Suprapubic skin (tissue), 4 donors: ENCODE measurements around the gene CABP1. TPM values are rescaled to one million over a fixed set of nuclear protein-coding genes. Genes with fewer than 3 reads are reported as not detected.

Source experiments
- DNase-seq, 2 donors: peaks; one replicate each; pipeline ENCODE4 v3.0.0-alpha.2; 2019; ENCODE audit warnings: low spot score in 2 of 2
- H3K27ac ChIP-seq: fragments of 200-600 bp; sonication (generic); one replicate; pipeline ENCODE4 v1.5.1; 2019
- H3K27me3 ChIP-seq: fragments of 200-600 bp; sonication (generic); one replicate; pipeline ENCODE4 v1.5.1; 2019
- H3K36me3 ChIP-seq: fragments of 200-600 bp; sonication (generic); one replicate; pipeline ENCODE4 v1.5.1; 2019
- H3K4me1 ChIP-seq: fragments of 200-600 bp; sonication (generic); one replicate; pipeline ENCODE4 v1.5.1; 2019
- H3K4me3 ChIP-seq: fragments of 200-600 bp; sonication (generic); one replicate; pipeline ENCODE4 v1.5.1; 2019; ENCODE audit warnings: mild to moderate bottlenecking
- H3K9me3 ChIP-seq: fragments of 200-600 bp; sonication (generic); one replicate; pipeline ENCODE4 v1.5.1; 2019
- EP300 ChIP-seq: sonication (generic); formaldehyde crosslinking; IDR thresholded peaks from one replicate; pipeline ENCODE4 v1.6.1; 2017; ENCODE audit warnings: antibody characterized with exemption
- POLR2A ChIP-seq, 2 donors: fragments of 450-650 bp; IDR thresholded peaks; one replicate each; pipeline ENCODE4 v1.6.1; 2017; ENCODE audit warnings: antibody characterized with exemption in 2 of 2, mild to moderate bottlenecking in 2 of 2, moderate library complexity in 2 of 2
- POLR2AphosphoS5 ChIP-seq, 3 donors: sonication (generic); formaldehyde crosslinking; IDR thresholded peaks; one replicate each; pipeline ENCODE4 v1.6.1; 2017; ENCODE audit warnings: antibody characterized with exemption in 3 of 3
- WGBS: methylation state at CpG from one replicate; pipeline ENCODE4 v1.1.5; 2018; 5-methylcytosine and 5-hydroxymethylcytosine counted together
- total RNA-seq, 4 donors: library from RNA; depleted of rRNA; stranded (reverse); fragments of >200 nt; gene quantifications; one replicate each; pipeline ENCODE4 v1.1.0, GENCODE V29; 2016
- TF ChIP-seq, protein P1 (sequence below), 2 donors: fragments of 200-600 bp in 1 of 2; fragments of 450-650 bp in 1 of 2; sonication (generic) in 1 of 2; IDR thresholded peaks; one replicate each; pipeline ENCODE4 v1.5.1; 2016 to 2019; ENCODE audit warnings: antibody characterized with exemption in 2 of 2, mild to moderate bottlenecking in 1 of 2, moderate library complexity in 1 of 2

The CABP1 gene
- total RNA-seq, 4 donors from 2014 or later = 0.19 to 0.56 (median 0.47) TPM; not detected in 1

DNA sequence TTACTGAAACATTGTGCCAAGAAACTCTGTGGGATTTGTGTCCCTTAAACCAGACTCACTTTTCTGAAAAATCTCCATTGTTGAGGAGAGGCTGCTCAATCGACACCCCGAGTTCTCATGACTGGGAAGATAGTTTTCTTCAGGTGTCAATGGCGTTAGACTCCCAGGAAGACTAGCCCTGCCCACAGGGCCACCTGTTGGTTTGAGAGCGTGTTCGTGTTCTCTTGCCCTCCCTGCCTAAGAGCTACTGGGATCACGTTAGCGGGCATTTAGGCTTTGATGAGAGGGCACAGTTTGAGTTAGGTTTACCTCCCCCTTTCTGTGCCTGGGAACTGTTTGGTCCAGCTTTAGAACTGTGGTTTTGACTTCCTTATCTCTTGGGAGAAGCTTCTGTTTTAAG is 59.1 kb downstream of the CABP1 start:
- Histone ChIP-seq H3K27ac (no peak overlapping the region), H3K9me3 (no peaks in the 10 kb centered on the region), H3K36me3 (peaks cover 91% of the 10 kb centered on the region), H3K4me1 (no peaks in the 10 kb centered on the region), H3K4me3 (no peak overlapping the region), H3K27me3 (no peaks in the 10 kb centered on the region)
- WGBS = 80% methylated on average over 7 of the region's 7 CpGs
- DNase-seq = no peak
- no peak for TF ChIP-seq EP300
- TF ChIP-seq POLR2A (IDR thresholded peaks at IDR 0.05) = no peak
- TF ChIP-seq, protein P1, sequence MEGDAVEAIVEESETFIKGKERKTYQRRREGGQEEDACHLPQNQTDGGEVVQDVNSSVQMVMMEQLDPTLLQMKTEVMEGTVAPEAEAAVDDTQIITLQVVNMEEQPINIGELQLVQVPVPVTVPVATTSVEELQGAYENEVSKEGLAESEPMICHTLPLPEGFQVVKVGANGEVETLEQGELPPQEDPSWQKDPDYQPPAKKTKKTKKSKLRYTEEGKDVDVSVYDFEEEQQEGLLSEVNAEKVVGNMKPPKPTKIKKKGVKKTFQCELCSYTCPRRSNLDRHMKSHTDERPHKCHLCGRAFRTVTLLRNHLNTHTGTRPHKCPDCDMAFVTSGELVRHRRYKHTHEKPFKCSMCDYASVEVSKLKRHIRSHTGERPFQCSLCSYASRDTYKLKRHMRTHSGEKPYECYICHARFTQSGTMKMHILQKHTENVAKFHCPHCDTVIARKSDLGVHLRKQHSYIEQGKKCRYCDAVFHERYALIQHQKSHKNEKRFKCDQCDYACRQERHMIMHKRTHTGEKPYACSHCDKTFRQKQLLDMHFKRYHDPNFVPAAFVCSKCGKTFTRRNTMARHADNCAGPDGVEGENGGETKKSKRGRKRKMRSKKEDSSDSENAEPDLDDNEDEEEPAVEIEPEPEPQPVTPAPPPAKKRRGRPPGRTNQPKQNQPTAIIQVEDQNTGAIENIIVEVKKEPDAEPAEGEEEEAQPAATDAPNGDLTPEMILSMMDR (IDR thresholded peaks at IDR 0.05) = no peak
- TF ChIP-seq POLR2AphosphoS5 (IDR thresholded peaks at IDR 0.05) = no peak

DNA sequence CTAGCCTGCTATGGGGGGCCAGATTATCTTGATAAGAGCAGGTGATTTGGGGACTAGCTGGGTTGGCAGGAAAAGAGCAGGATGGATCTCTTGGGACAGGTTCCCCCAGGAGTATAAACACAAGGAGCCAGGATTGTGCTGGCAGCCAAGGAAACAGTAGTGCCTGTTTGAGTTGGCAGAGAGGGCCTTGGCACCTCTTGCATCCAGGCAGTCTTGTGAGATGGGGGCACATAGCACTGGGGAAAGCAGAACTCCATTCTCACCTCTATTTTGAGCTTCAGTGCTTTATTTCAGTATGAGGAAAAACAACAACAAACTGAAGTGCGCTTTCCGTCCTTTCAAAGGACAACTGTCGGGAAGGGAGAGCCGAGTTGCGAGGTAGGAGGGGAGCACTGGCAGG is 60.5 kb downstream of the CABP1 start:
- H3K9me3 ChIP-seq = no peaks in the 10 kb centered on the region
- TF ChIP-seq EP300 (no peak), POLR2AphosphoS5 (IDR thresholded peaks at IDR 0.05) (no peak), POLR2A (IDR thresholded peaks at IDR 0.05) (no peak)
- TF ChIP-seq, protein P1 (IDR thresholded peaks at IDR 0.05) = no peak
- DNase-seq = no peak
- peaks cover 78% of the 10 kb centered on the region for H3K36me3 ChIP-seq
- H3K27me3 ChIP-seq = no peaks in the 10 kb centered on the region
- H3K27ac ChIP-seq = no peak overlapping the region
- H3K4me1 ChIP-seq = no peaks in the 10 kb centered on the region
- WGBS = 97% methylated on average over 5 of the region's 5 CpGs
- no peak overlapping the region for H3K4me3 ChIP-seq

DNA sequence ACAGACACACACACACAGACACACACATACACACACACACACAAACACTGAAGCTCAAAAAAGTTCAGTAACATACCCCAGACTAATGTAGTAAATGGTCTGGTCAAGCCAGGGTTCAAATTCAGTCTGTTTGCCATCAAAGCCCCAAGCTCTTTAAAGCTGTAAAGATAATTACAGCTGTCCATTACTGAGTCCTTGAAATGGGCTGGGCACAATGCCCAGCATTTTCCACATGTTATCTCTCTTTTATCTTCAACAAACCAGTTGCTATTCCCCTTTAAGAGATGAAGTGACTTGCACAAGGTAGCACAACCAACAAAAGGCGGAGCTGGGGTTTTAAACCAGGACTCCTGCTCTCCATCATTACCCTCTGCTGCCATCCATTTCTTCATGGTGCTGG is 62.2 kb downstream of the CABP1 start:
- no peak overlapping the region for H3K27ac ChIP-seq
- no peak overlapping the region for H3K4me3 ChIP-seq
- no peaks in the 10 kb centered on the region for H3K27me3 ChIP-seq
- peaks cover 60% of the 10 kb centered on the region for H3K36me3 ChIP-seq
- DNase-seq = no peak
- H3K9me3 ChIP-seq = no peaks in the 10 kb centered on the region
- 100% methylated on average over 1 of the region's 1 CpG for WGBS
- no peaks in the 10 kb centered on the region for H3K4me1 ChIP-seq
- TF ChIP-seq EP300 (no peak), POLR2AphosphoS5 (IDR thresholded peaks at IDR 0.05) (no peak), POLR2A (IDR thresholded peaks at IDR 0.05) (no peak)
- TF ChIP-seq, protein P1 (IDR thresholded peaks at IDR 0.05) = no peak

DNA sequence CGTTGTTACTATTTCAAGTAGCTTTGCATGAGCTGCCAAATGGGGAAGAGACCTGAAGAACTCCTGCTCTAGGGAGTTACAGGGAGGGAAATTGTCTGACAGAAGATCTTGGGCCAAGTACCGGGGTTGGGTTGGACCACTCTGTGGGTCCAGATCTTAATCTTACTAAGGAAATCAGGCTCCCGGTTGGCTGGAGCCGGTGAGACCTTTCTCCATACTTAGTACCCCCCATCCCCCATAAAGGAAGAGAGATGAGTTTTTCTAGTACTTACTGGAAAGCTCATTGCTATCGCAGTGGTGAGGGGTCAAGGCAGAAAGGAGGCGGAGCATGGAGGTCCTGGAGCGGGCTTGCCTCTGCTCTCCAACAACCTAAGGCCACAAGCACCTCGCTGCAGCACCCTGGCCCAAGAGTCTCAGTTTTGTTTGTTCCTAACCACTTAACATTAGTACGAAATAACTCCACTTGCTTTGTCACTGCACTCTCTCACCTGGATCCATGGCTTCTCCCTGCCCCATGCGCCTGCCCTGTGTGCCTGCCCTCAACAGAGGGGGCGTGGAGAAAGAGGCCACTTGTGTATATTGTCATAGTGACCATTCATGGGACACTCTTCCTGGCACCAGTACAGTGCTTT is 63.0 kb downstream of the CABP1 start:
- Histone ChIP-seq H3K27ac (no peak overlapping the region), H3K4me3 (no peak overlapping the region), H3K27me3 (no peaks in the 10 kb centered on the region), H3K4me1 (no peaks in the 10 kb centered on the region), H3K9me3 (no peaks in the 10 kb centered on the region), H3K36me3 (peaks cover 52% of the 10 kb centered on the region)
- DNase-seq = no peak
- 91% methylated on average over 10 of the region's 11 CpGs for WGBS
- no peak for TF ChIP-seq POLR2A (IDR thresholded peaks at IDR 0.05)
- TF ChIP-seq, protein P1 (IDR thresholded peaks at IDR 0.05) = no peak

GRCh38 chr12:120705618-120706017 is 65.2 kb downstream of the CABP1 start:
- Histone ChIP-seq H3K4me1 (peaks cover 5% of the 10 kb centered on the region), H3K36me3 (peaks cover 31% of the 10 kb centered on the region), H3K4me3 (no peak overlapping the region), H3K9me3 (no peaks in the 10 kb centered on the region), H3K27ac (no peak overlapping the region), H3K27me3 (no peaks in the 10 kb centered on the region)
- no peak for TF ChIP-seq EP300
- no peak for TF ChIP-seq POLR2A (IDR thresholded peaks at IDR 0.05)
- TF ChIP-seq, protein P1 (IDR thresholded peaks at IDR 0.05) = no peak
- no peak for TF ChIP-seq POLR2AphosphoS5 (IDR thresholded peaks at IDR 0.05)
- no peak for DNase-seq
- WGBS = 86% methylated on average over 1 of the region's 1 CpG
